H9 (cell line): ENCODE data around the gene UGT1A6. TPM values are rescaled to one million over a fixed set of nuclear protein-coding genes. Genes with fewer than 3 reads are reported as not detected.
"Not testable (repeated sequence)": the region's sequence is repeated elsewhere in the genome, so short reads cannot be mapped to it uniquely, and the experiment has no call there.

Experiments used
- DNase-seq: peaks from one replicate; pipeline ENCODE4 v3.0.0-alpha.2; 2017
- H2AFZ ChIP-seq: one replicate; pipeline ENCODE4 v1.6.1; 2013; ENCODE audit warnings: mild to moderate bottlenecking, low read length, control low read depth, moderate library complexity
- H2AK5ac ChIP-seq: 2 replicates; pipeline ENCODE4 v1.6.1; 2013; ENCODE audit warnings: low read length, control low read depth, mixed read lengths; ENCODE audit not compliant: insufficient read length
- H2BK120ac ChIP-seq: one replicate; pipeline ENCODE4 v1.6.1; 2013; ENCODE audit warnings: low read depth, mild to moderate bottlenecking, low read length, control low read depth, inconsistent platforms; ENCODE audit not compliant: poor library complexity, severe bottlenecking
- H2BK12ac ChIP-seq: 2 replicates; pipeline ENCODE4 v1.6.1; 2013; ENCODE audit warnings: low read length, control low read depth, mixed read lengths, low read depth; ENCODE audit not compliant: insufficient read length
- H2BK15ac ChIP-seq: 2 replicates; pipeline ENCODE4 v1.6.1; 2013; ENCODE audit warnings: low read depth, low read length, control low read depth
- H2BK20ac ChIP-seq: one replicate; pipeline ENCODE4 v1.6.1; 2013; ENCODE audit warnings: low read depth, mild to moderate bottlenecking, low read length, control low read depth, inconsistent platforms; ENCODE audit not compliant: poor library complexity, severe bottlenecking
- H2BK5ac ChIP-seq: 2 replicates; pipeline ENCODE4 v1.6.1; 2013; ENCODE audit warnings: low read length, control low read depth, mixed read lengths; ENCODE audit not compliant: insufficient read length
- H3K14ac ChIP-seq: 2 replicates; pipeline ENCODE4 v1.6.1; 2013; ENCODE audit warnings: low read length, control low read depth; ENCODE audit not compliant: insufficient read depth
- H3K18ac ChIP-seq: 2 replicates; pipeline ENCODE4 v1.6.1; 2013; ENCODE audit warnings: low read depth, mild to moderate bottlenecking, mixed read lengths, low read length, control low read depth; ENCODE audit not compliant: insufficient read length
- H3K23ac ChIP-seq: 2 replicates; pipeline ENCODE4 v1.6.1; 2013; ENCODE audit warnings: low read length, control low read depth, mixed read lengths, low read depth; ENCODE audit not compliant: insufficient read length
- H3K23me2 ChIP-seq: 2 replicates; pipeline ENCODE4 v1.6.1; 2013; ENCODE audit warnings: low read depth, mild to moderate bottlenecking, mixed read lengths, low read length, control low read depth; ENCODE audit not compliant: insufficient read length, poor library complexity, severe bottlenecking
- H3K27ac ChIP-seq: 2 replicates; pipeline ENCODE4 v1.5.1; 2013; ENCODE audit warnings: low read length, control low read depth, mixed read lengths, low read depth; ENCODE audit not compliant: insufficient read length
- H3K27me3 ChIP-seq: 2 replicates; pipeline ENCODE4 v1.6.1; 2013; ENCODE audit warnings: low read length, control low read depth, inconsistent platforms; ENCODE audit not compliant: insufficient read depth
- H3K4ac ChIP-seq: 2 replicates; pipeline ENCODE4 v1.6.1; 2013; ENCODE audit warnings: low read depth, mild to moderate bottlenecking, control low read depth, inconsistent platforms, low read length, moderate library complexity
- H3K4me1 ChIP-seq: 2 replicates; pipeline ENCODE4 v1.6.1; 2013; ENCODE audit warnings: low read length, control low read depth, inconsistent platforms; ENCODE audit not compliant: insufficient read depth
- H3K4me2 ChIP-seq: 2 replicates; pipeline ENCODE4 v1.6.1; 2013; ENCODE audit warnings: low read length, control low read depth, mixed read lengths; ENCODE audit not compliant: insufficient read length, insufficient read depth
- H3K56ac ChIP-seq: 2 replicates; pipeline ENCODE4 v1.6.1; 2013; ENCODE audit warnings: low read depth, mild to moderate bottlenecking, mixed read lengths, low read length, control low read depth; ENCODE audit not compliant: insufficient read length
- H3K79me1 ChIP-seq: 2 replicates; pipeline ENCODE4 v1.6.1; 2013; ENCODE audit warnings: low read depth, mild to moderate bottlenecking, moderate library complexity, low read length, control low read depth, inconsistent platforms; ENCODE audit not compliant: insufficient read depth, poor library complexity, severe bottlenecking
- H3K79me2 ChIP-seq: 2 replicates; pipeline ENCODE4 v1.6.1; 2013; ENCODE audit warnings: low read length, control low read depth, inconsistent platforms; ENCODE audit not compliant: insufficient read depth
- H3K9ac ChIP-seq: 2 replicates; pipeline ENCODE4 v1.6.1; 2013; ENCODE audit warnings: low read length, control low read depth, mixed read lengths; ENCODE audit not compliant: insufficient read length; ENCODE audit errors: extremely low read depth
- H3K9me3 ChIP-seq: one replicate; pipeline ENCODE4 v1.6.1; 2013; ENCODE audit warnings: low read depth, low read length, inconsistent platforms; ENCODE audit not compliant: control insufficient read depth
- H3T11ph ChIP-seq: one replicate; pipeline ENCODE4 v1.6.1; 2013; ENCODE audit warnings: mild to moderate bottlenecking, low read length, control low read depth, inconsistent platforms
- H4K20me1 ChIP-seq: one replicate; pipeline ENCODE4 v1.6.1; 2013; ENCODE audit not compliant: control insufficient read depth, insufficient read length, insufficient read depth
- H4K5ac ChIP-seq: 2 replicates; pipeline ENCODE4 v1.6.1; 2013; ENCODE audit warnings: low read depth, mild to moderate bottlenecking, mixed read lengths, low read length, control low read depth; ENCODE audit not compliant: insufficient read length
- H4K8ac ChIP-seq: replicated peaks from 2 replicates; pipeline ENCODE4 v1.6.1; 2013; ENCODE audit warnings: low read length, control low read depth, mixed read lengths, low read depth; ENCODE audit not compliant: insufficient read length
- H4K91ac ChIP-seq: 2 replicates; pipeline ENCODE4 v1.6.1; 2013; ENCODE audit warnings: low read depth, mild to moderate bottlenecking, moderate library complexity, mixed read lengths, low read length, control low read depth; ENCODE audit not compliant: insufficient read length
- H3K27ac Mint-ChIP-seq, 3 experiments: 2 replicates in 2 of 3; 3 replicates in 1 of 3; pipeline ENCODE4 v1.8.0; 2020 to 2021; ENCODE audit warnings: mixed read lengths in 3 of 3, mild to moderate bottlenecking in 1 of 3, moderate library complexity in 1 of 3
- H3K27me3 Mint-ChIP-seq: 2 replicates; pipeline ENCODE4 v1.8.0; 2021; ENCODE audit warnings: low read depth, mild to moderate bottlenecking, moderate library complexity, mixed read lengths
- H3K36me3 Mint-ChIP-seq, 3 experiments: 2 replicates in 2 of 3; 3 replicates in 1 of 3; pipeline ENCODE4 v1.8.0; 2020 to 2021; ENCODE audit warnings: low read depth in 3 of 3, mixed read lengths in 3 of 3; ENCODE audit not compliant: insufficient read depth in 1 of 3
- H3K4me1 Mint-ChIP-seq, 2 experiments: 2 replicates each; pipeline ENCODE4 v1.8.0; 2020; ENCODE audit warnings: mixed read lengths in 2 of 2
- H3K4me3 Mint-ChIP-seq, 2 experiments: 2 replicates in 1 of 2; 3 replicates in 1 of 2; pipeline ENCODE4 v1.8.0; 2020 to 2021; ENCODE audit warnings: mild to moderate bottlenecking in 2 of 2, mixed read lengths in 2 of 2, moderate library complexity in 1 of 2
- H3K9me3 Mint-ChIP-seq, 2 experiments: 2 replicates in 1 of 2; 3 replicates in 1 of 2; pipeline ENCODE4 v1.8.0; 2020; ENCODE audit warnings: mild to moderate bottlenecking in 2 of 2, mixed read lengths in 2 of 2, moderate library complexity in 1 of 2
- WGBS: extraction: QIAGEN DNeasy Blood & Tissue Kit; methylation state at CpG from one replicate; pipeline ENCODE4 v1.1.7; 2013; ENCODE audit warnings: missing lambda C conversion rate, low lambda C conversion rate, mixed read lengths; ENCODE audit not compliant: insufficient read length; ENCODE audit errors: extremely low coverage; 5-methylcytosine and 5-hydroxymethylcytosine counted together
- total RNA-seq: library from RNA; stranded (reverse); gene quantifications from 2 replicates; pipeline ENCODE4 v1.2.1, GENCODE V29; 2021
- TF ChIP-seq, protein P1 (sequence below): fragments of 200-600 bp; sonication (generic); conservative IDR thresholded peaks from 3 replicates; pipeline ENCODE4 v1.8.0; 2021; ENCODE audit warnings: antibody characterized with exemption, mild to moderate bottlenecking

Gene UGT1A6
- total RNA-seq, 1 experiment from 2014 or later: not detected

DNA sequence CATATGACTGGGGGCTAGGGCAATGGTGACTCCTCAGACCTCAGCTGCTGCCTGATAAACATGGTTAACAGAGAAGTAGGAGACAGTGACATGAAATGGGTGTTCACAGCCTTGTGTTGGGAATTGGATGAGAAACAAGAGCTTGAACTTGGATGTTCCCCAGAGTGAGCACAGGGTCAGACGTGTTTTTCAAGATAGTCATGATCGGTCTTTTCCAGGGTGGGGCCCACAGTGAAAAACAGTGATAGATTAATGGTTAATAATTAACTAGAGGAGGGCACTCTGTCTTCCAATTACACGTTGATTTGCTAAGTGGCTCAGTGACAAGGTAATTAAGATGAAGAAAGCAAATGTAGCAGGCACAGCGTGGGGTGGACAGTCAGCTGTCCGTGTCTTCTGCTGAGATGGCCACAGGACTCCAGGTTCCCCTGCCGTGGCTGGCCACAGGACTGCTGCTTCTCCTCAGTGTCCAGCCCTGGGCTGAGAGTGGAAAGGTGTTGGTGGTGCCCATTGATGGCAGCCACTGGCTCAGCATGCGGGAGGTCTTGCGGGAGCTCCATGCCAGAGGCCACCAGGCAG is 36.1 kb downstream of the UGT1A6 start, which contains the start of gene UGT1A3:
TSS of gene UGT1A3 (plus strand) at position 320 of the 579 bp plus-strand sequence. CDS start at position 405, 85 bp downstream.
- Histone ChIP-seq H3K9me3 (no peaks in the 10 kb centered on the region), H3K23me2 (no peaks in the 10 kb centered on the region), H3K79me1 (no peaks in the 10 kb centered on the region), H4K91ac (no peak within 1 kb of the TSS), H3K18ac (no peak within 1 kb of the TSS), H2BK5ac (no peak within 1 kb of the TSS), H4K8ac (no peak within 1 kb of the TSS), H3K79me2 (no peaks in the 10 kb centered on the region), H4K5ac (no peak within 1 kb of the TSS), H2BK12ac (no peak within 1 kb of the TSS), H3K27me3 (no peaks in the 10 kb centered on the region), H2BK15ac (no peak within 1 kb of the TSS), H3T11ph (no peak within 1 kb of the TSS), H3K4ac (no peak within 1 kb of the TSS), H2BK20ac (no peak within 1 kb of the TSS), H2AFZ (no peak within 1 kb of the TSS), H4K20me1 (no peaks in the 10 kb centered on the region), H2AK5ac (no peak within 1 kb of the TSS), H3K14ac (no peak within 1 kb of the TSS), H3K56ac (no peak within 1 kb of the TSS), H3K9ac (no peak within 1 kb of the TSS), H3K23ac (no peak within 1 kb of the TSS), H3K4me1 (no peaks in the 10 kb centered on the region), H3K27ac (no peak within 1 kb of the TSS), H2BK120ac (no peak within 1 kb of the TSS), H3K4me2 (no peak within 1 kb of the TSS)
- H3K27ac Mint-ChIP-seq: no peak within 1 kb of the TSS
- no peak within 1 kb of the TSS for H3K4me3 Mint-ChIP-seq
- H3K9me3 Mint-ChIP-seq: peaks cover 15 to 40% of the 10 kb centered on the region in 2 experiments
- TF ChIP-seq, protein P1, sequence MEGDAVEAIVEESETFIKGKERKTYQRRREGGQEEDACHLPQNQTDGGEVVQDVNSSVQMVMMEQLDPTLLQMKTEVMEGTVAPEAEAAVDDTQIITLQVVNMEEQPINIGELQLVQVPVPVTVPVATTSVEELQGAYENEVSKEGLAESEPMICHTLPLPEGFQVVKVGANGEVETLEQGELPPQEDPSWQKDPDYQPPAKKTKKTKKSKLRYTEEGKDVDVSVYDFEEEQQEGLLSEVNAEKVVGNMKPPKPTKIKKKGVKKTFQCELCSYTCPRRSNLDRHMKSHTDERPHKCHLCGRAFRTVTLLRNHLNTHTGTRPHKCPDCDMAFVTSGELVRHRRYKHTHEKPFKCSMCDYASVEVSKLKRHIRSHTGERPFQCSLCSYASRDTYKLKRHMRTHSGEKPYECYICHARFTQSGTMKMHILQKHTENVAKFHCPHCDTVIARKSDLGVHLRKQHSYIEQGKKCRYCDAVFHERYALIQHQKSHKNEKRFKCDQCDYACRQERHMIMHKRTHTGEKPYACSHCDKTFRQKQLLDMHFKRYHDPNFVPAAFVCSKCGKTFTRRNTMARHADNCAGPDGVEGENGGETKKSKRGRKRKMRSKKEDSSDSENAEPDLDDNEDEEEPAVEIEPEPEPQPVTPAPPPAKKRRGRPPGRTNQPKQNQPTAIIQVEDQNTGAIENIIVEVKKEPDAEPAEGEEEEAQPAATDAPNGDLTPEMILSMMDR: no peak
- peaks cover 0 to 2% (median 0%) of the 10 kb centered on the region in 3 experiments; a peak in 3 of 7 replicates for H3K36me3 Mint-ChIP-seq
- DNase-seq: no peak
- H3K27me3 Mint-ChIP-seq: peaks cover 31% of the 10 kb centered on the region
- H3K4me1 Mint-ChIP-seq: no peaks in the 10 kb centered on the region
- WGBS: no CpG with 5 or more reads among the region's 8 CpGs

DNA sequence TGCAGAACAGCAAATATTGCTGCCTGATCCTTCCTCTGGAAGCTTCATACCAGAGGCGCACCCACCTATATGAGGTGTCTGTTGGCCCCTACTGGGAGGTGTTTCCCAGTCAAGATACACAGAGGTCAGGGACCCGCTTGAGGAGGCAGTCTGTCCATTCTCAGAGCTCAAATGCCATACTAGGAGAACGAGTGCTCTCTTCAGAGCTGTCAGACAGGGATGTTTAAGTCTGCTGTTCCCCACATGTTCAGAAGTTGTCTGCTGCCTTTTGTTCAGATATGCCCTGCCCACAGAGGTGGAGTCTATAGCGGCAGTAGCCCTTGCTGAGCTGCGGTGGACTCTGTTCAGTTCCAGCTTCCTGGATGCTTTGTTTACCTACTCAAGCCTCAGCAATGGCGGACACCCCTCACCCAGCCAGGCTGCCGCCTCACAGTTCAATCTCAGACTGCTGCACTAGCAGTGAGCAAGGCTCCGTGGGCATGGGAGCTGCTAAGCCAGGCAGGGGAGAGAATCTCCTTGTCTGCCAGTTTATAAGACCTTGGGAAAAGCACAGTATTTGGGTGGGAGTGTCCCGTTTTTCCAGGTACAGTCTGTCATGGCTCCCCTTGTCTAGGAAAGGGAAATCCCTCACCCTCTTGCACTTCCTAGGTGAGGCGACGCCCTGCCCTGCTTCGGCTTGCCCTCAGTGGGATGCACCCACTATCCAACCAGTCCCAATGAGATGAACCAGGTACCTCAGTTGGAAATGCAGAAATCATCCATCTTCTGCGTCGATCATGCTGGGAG is 44.4 kb downstream of the UGT1A6 start:
- H3K27me3 ChIP-seq, H3K36me3 Mint-ChIP-seq, H2BK20ac ChIP-seq, H2BK5ac ChIP-seq, H3K4me1 Mint-ChIP-seq, H3K4me3 Mint-ChIP-seq, DNase-seq, H3K9me3 ChIP-seq, H2BK12ac ChIP-seq, H3K79me1 ChIP-seq, H2BK120ac ChIP-seq, H2AFZ ChIP-seq, H3T11ph ChIP-seq, H3K27ac Mint-ChIP-seq, H3K18ac ChIP-seq, H3K23ac ChIP-seq, H2BK15ac ChIP-seq, H3K56ac ChIP-seq, H3K23me2 ChIP-seq, H3K79me2 ChIP-seq, H3K4me2 ChIP-seq, H3K27ac ChIP-seq, H3K4ac ChIP-seq, H4K5ac ChIP-seq, H2AK5ac ChIP-seq, H4K91ac ChIP-seq, H4K8ac ChIP-seq, H3K4me1 ChIP-seq, H3K14ac ChIP-seq, H3K27me3 Mint-ChIP-seq, H4K20me1 ChIP-seq, H3K9ac ChIP-seq: not testable (repeated sequence)
- WGBS: no CpG with 5 or more reads among the region's 14 CpGs
- H3K9me3 Mint-ChIP-seq: peaks cover 11 to 16% of the 10 kb centered on the region in 2 experiments
